ENCODE results near the gene VSIR.

The VSIR gene

DNA sequence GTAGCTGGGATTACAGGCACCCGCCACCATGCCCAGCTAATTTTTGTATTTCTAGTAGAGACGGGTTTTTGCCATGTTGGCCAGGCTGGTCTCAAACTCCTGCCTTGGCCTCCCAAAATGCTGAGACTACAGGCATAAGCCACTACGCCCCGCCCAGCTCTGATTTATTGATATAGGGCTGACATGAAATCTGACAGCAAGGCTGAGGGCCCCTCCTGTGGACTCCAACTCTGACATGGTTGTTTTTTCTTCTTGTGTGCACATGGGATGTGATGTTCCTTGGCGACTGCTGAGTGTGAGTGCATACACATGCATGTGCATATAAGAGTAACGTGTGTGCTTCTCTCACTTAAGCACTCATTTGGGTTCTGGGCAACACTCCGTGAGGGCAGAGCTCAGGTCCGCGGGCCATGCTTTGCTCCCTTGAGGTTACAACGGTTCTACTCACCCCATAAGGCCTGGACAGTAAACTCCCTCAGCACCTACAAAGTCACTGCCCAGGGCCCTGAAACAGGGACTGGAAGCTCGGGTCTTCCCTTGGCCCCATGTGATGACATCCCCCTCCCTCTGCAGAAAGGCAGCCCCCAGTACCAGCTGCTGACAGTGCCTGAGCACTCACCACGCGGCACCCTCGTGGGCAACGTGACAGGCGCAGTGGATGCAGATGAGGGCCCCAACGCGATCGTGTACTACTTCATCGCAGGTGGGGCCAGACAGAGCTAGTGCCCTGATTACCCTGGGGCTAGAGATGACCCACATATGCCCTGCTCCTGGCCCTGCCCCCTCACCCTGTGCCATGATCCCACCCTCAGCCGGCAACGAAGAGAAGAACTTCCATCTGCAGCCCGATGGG lies 33.6 kb upstream of the VSIR start:
- DNase-seq (ENCODE audit: low read depth in 2 of 2), result no peak

DNA sequence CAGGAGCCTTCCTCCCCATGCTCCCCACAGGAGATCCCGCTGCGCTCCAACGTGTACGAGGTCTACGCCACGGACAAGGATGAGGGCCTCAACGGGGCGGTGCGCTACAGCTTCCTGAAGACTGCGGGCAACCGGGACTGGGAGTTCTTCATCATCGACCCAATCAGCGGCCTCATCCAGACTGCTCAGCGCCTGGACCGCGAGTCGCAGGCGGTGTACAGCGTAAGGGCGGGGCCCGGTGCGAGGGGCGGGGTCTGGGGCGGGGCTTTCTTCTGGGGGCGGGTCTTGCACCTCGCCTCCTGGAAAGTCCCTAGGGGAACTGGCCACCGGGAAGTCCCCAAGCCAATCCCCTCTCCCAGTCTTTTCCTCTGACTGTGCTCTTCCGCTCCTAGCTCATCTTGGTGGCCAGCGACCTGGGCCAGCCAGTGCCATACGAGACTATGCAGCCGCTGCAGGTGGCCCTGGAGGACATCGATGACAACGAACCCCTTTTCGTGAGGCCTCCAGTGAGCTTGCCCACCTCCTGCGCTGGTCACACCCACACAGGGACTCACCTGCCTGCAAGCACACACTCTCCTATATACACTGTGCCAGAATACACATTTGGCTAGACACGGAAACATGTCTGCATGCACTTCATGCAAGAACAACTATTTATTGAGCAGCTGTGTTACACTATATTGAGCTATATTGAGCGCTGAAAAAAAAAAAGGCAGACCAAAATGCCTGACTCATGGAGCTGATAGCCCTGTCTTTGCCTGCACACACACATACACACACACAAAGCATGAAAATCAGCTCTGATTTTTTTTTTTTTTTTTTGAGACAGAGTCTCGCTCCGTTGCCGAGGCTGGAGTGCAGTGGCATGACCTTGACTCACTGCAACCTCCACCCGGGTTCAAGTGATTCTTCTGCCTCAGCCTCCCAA lies 32.7 kb upstream of the VSIR start:
- DNase-seq (ENCODE audit: low read depth in 2 of 2), result no peak

DNA sequence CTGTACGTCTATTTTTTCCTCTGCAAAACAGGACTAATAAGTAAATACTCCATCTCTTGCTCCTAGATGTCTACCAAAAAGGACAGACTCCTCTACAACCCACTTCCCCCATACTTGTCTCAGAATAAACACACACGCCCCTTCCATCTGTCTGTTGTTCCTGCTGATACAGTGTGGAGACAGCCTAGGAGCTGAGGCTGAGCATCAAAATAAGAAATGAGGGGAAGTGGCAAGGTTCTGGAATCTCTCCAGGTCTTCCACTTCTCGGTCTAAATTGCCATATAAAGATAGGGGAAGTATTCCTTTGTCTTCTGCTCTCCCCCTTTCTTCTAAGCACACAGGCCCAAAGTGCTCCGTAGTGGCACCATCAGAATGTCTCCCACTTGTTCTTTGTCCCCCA lies 30.8 kb upstream of the VSIR start:
- DNase-seq (ENCODE audit: low read depth in 2 of 2), result no peak

DNA sequence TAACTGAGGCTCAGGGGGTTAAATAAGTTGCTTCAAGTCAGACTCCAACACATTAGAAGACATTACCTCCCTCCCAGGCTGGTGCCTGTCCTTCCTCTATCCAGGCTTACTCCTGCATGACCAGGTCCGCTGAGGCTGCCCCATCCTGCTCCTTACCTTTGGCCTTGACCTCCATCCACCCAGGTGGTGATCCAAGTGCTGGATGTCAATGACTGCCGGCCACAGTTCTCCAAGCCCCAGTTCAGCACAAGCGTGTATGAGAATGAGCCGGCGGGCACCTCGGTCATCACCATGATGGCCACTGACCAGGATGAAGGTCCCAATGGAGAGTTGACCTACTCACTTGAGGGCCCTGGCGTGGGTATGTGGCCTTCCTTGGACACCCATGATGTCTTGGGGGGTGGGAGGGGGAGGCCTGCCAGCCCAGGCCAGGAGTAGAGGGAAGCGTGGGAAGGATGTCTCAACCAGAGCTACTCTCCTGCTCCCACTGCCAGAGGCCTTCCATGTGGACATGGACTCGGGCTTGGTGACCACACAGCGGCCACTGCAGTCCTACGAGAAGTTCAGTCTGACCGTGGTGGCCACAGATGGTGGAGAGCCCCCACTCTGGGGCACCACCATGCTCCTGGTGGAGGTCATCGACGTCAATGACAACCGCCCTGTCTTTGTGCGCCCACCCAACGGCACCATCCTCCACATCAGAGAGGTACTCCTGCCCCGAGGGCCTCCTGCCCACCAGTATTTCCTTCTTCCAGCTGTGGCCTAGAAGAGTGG lies 29.6 kb upstream of the VSIR start:
- DNase-seq (ENCODE audit: low read depth in 2 of 2), result no peak

DNA sequence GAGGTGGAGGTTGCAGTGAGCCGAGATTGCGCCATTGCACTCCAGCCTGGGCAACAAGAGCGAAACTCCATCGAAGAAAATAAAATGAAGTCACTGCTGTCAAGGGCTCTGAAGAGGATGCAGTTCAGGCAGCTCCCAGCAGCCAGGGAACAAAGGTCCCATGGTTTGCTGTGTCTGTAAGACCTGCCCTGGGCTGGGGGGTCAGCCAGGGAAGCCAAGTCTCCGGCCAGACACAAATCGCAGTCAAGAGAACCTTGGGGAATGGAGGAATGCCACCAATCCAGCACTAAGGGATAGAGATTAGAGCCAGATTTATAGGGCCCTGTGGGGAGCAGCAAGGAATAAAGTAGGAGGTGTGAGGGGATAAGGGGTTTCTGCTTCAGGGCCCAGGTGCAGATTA lies 28.9 kb upstream of the VSIR start:
- DNase-seq (ENCODE audit: low read depth in 2 of 2), result no peak

DNA sequence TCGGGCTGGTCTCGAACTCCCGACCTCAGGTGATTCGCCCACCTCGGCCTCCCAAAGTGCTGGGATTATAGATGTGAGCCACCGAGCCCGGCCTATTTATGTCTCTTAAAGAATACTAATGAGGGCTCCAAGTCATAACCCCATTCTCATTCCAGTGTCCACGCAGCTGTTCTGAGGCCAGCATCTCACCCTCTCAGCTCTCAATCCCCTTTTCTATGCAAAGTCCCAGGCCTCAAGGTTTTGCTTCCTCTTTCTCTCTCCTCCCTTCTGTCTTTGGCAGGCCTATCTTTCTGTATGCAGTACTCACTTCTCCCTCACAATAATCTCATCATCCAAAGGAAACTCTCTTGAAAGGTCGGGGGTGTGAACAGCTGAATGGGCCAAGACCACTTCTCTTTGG lies 28.0 kb upstream of the VSIR start:
- no peak for DNase-seq (ENCODE audit: low read depth in 2 of 2)

DNA sequence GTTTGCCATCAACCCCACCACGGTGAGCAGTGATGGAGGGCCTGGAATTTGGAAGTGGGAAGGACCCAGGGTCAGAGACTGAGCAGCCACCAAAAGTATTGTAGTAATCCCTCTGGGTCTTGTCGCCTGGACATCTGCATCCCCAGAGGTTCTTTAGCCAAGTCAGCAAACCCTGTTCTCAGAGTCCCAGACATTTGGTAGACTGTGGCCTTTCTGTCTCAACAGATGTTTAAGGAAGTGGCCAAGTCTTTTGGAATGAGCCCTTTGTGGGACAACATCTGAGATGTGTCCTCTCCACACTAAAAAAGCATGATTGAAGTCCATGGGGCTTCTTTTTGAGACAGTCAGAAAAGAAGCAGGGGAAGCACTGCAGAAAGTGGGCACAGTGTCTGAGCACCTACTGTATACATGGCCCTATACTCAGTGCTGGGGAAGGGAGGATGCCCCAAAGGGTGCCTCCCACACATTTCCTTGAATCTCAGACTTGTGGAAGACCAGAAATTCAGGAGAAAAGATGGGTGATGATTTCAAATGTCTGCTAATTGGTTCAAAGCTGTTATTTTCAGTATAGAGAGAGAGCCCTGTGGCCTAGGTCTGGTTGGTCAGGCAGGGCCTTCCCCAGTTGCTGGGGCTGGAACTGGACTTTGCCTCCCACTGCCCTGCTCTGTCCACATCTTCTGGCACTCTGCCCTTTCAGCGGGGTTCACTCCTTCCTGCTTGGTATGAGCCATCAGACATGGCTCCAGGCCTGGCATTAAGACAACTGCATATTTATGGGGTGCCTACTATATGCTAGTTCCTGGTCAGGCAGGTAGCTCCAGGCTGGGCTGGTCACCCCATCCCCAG lies 26.5 kb upstream of the VSIR start:
- no peak for DNase-seq (ENCODE audit: low read depth in 2 of 2)

DNA sequence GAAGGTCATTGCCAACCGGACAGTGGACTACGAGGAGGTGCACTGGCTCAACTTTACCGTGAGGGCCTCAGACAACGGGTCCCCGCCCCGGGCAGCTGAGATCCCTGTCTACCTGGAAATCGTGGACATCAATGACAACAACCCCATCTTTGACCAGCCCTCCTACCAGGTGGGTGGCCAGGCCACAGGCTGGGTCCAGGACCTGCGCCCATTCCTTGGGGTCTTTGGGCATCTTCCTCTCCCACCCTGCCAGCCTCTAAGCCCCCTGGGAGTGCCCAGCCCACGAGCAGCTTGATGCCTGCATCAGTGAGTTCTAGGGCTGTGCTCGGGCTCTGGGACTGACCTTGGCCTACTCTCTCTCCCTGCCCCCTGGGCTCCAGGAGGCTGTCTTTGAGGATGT lies 25.8 kb upstream of the VSIR start:
- no peak for DNase-seq (ENCODE audit: low read depth in 2 of 2)

DNA sequence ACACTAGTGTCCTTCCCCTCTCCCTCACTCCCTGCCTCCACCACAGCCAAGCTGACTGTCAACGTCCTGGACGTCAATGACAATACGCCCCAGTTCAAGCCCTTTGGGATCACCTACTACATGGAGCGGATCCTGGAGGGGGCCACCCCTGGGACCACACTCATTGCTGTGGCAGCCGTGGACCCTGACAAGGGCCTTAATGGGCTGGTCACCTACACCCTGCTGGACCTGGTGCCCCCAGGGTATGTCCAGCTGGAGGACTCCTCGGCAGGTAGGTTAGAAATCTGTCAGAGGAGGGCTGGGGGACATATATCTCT lies 24.9 kb upstream of the VSIR start:
- DNase-seq (ENCODE audit: low read depth in 2 of 2), result no peak

DNA sequence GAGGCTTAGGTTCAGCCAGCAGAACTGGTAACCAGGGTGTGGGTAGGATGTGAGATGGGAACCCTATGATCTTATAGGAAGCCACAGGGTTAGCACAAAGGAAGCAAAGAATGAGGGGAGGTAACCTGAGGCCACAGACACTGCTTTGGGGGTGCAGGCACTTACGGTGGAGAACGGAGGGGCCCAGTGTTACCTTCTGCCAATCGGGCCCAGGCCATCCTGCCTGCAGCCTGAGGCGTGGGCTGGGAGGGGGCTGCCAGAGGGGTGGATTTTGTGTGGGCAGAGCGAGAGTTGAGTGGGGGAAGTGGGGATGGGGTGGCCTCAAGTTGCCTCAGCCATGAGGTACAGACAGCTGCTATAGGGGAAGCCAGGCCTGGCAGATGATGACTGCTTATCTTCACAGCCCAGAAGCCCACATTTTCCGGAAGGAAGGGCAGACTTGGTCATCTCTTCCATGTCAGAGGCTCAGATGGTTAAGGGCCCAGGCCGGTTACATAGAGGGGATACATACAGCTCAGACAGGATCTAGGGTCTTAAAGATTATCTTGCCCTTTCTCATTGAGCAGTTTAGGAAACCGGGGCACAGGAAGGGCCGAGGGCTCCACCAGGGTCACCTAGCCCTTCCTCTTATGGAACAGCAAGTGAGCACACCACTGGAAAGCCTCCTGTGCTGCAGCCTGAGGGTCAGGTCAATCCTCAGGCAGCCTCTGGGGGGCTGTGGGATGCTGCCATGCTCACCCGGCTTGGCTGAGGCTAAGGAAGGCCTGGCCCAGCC lies 24.4 kb upstream of the VSIR start:
- no peak for DNase-seq (ENCODE audit: low read depth in 2 of 2)

DNA sequence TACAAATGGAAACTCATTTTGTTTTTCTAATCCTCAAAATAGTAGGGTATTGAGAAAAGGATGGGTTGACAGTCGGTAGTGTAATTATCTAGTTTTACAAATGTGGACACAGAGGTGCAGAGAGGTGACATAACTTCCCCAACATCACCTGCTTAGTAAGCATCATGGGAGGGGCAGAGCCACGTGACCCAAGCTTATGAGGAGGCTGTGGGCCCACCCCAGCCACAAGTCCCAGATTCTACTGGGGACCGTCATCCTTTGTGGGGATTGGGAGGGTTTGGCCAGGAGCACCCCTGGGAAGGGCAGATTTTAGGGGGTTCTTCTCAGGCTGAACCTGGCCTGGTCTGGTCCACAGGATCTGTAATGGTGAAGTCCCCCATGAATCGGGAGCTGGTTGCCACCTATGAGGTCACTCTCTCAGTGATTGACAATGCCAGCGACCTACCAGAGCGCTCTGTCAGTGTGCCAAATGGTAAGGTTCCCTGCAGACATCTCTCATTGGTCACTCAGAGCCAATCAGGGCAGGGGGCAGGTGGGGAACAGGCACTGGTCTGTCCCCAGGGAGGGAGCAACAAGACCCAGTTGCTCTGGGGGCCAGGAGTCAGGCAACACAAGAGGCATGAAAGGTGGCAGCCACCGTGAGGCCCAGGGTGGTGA lies 23.6 kb upstream of the VSIR start:
- no peak for DNase-seq (ENCODE audit: low read depth in 2 of 2)

DNA sequence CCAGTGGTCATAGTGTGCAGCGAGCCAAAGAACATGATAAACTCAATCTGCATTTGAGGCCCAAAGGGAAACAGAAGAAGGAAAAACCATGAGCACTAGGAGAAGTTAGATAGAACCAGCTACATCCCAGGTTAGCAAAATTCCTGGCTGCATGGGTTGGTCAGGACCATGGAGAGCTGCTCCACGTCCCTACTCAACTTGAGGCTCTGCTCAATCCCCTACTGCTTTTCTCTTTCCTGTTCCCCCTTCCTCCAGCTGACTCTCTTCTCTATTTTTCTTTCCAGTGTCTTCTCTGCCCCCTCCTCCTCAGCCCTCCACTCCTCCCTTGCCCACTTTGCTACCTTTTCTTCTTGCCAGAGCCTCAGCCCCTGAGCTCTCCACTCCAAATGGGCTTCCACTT lies 21.9 kb upstream of the VSIR start:
- DNase-seq (ENCODE audit: low read depth in 2 of 2), result no peak

DNA sequence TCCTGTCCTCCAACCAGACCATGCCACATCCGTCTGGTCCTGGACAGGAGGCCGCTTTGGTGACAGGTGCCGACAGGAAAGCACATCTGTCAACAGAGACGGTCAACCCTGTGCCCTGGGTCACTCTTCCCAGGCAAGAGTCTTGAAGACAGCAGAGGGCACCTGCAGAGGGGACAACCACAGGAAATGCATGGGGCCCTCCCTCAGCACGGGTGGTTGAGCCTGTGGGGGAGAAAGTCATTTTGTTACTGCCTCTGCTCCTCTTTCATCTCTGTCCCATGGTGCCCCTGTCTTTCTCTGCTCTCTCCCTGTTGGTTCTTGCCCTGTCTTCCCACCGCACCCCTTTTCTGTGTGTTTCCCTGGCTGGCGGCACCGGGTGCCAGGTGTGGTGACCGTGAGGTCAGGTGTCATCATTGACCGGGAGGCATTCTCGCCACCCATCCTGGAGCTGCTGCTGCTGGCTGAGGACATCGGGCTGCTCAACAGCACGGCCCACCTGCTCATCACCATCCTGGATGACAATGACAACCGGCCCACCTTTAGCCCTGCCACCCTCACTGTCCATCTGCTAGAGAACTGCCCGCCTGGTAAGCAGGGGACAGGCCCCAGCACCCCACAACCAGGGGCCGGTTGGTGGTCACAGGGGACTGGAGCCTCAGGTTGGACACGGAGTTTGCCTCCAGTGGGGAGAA lies 17.6 kb upstream of the VSIR start:
- no peak for DNase-seq (ENCODE audit: low read depth in 2 of 2)

DNA sequence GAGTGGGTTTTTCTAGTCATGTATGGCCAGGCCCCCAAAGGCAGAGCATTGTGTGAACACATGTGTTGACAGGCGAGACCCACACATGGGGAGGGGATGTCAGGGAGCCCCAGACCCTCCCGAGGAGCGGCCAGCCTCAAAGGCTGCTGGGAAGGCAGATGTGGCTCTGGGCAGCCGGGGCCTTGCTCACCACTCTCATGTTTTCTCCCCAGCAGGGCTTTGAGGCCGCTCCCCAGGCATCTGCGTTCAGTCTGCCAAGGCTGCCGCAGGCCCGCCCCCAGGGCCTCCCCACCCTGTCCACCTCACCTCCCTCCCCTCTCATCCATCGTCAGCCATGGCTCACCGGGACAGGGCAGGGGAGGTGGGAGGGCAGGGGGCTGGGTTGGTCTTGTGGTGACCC lies 16.6 kb upstream of the VSIR start:
- no peak for DNase-seq (ENCODE audit: low read depth in 2 of 2)

DNA sequence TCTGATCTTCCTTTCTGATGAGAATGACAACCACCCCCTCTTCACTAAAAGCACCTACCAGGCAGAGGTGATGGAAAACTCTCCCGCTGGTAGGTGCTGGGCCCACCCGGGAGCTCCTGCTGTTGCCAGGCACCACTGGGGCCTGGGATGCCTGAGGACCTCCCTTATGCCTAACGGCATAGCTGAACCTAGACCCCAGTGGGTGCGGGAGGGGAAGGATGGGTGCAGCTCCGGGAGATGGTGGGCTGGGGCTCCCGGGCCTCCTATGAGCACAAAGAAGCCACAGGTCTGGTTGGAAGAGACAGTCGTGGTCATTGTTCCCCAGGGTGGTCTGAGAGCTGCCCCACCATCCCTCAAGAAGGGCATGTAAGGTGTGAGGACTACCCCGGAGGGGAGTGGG lies 15.6 kb upstream of the VSIR start:
- no peak for DNase-seq (ENCODE audit: low read depth in 2 of 2)

DNA sequence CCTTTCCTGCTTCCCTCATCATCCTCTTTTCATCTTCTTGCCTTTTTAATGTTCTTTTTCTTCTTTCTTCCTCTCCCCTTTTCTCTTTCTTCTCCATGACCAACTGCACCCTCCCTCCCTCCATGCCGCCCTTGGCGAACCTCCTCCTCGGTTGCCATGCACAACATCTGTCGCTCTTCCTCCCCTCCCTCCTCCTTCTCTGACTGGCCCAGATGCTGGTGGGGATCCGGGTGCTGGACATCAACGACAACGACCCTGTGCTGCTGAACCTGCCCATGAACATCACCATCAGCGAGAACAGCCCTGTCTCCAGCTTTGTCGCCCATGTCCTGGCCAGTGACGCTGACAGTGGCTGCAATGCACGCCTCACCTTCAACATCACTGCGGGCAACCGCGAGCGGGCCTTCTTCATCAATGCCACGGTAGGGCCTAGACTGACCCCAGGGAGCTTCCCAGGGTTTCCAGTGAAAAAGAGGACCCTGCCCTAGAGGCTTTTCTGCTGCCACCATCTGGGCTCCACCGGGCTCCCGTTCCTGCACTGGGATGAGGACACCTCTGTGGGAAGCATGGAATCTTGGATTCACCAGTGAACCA lies 11.5 kb upstream of the VSIR start:
- no peak for DNase-seq (ENCODE audit: low read depth in 2 of 2)

DNA sequence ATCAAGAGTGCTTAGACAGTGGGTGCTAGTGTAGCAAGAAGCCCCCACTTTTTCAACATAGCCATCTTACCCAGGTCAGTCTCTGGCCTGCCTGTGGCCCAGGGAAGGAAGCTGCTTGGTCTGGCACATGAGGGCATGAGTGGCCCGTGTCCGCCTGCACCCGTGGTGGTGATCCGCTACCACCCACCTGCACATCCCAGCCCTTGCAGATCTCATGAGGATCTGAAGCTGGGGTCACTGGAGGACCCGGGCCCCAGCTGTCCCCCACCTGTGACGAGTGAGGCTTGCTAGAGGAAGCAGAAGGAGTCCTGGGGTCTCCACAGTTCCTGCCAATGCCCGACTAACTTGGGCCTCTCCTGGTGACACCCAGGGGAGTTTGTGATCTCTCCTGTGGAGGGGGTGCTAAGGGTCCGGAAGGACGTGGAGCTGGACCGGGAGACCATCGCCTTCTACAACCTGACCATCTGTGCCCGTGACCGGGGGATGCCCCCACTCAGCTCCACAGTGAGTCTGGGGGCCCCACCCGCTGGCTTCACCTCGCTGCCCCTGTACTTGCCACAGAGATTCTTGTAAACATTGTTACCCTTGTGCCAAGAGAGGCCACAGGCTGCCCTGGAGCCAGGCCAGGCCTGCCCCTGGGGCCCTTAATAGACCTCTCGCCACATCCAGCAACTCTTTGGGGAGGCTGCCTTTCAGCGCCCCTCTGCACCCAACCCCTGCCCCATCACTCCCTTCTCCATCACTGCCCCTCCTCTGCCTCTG lies 10.8 kb upstream of the VSIR start:
- no peak for DNase-seq (ENCODE audit: low read depth in 2 of 2)

DNA sequence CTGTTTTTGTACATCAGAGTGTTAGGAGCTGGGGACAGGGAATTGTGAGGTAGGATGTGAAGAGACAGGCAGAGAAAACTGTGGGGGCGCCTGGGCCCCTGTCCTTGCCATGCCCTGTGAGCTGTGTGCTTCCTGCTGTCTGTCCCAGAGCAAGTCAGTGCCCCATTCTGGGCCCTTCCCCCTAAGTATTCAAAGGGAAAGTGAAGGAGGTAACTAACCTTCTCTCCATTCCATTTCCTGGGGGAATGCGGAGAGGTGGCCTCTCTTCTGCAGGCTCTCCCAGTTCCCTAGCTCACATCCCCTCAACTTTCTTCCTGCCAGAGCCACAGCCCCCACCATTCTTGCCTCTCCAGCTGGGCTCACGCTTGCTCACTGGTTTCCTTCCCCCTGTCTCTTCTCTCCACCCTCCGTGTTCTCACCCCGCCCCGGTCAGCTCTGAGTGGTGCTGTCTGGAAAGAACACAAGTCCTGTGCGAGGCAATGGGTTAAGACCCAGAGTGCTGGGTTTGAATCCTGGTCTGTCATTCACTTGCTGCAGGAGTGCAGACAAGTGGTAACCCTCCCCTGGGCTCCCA lies 9.7 kb upstream of the VSIR start:
- no peak for DNase-seq (ENCODE audit: low read depth in 2 of 2)
